Activated CD4-positive, alpha-beta T cell treated with anti-CD3 and anti-CD28 coated beads, Interleukin-2, amount 50 U/mL, for 1 hour (primary cell): Measurements from ENCODE around the gene FNBP1L.

ENCODE experiments used
- DNase-seq: peaks from one replicate; pipeline ENCODE4 v3.0.0-alpha.2; 2020

The FNBP1L gene

GRCh38 chr1:93447481-93448291, at the start of gene FNBP1L:
TSS of gene FNBP1L (plus strand) at chr1:93448118. CDS start at chr1:93448282, 164 bp downstream.
- peak; percentile 51 for DNase-seq

GRCh38 chr1:93399781-93400180, 48.1 kb upstream of the FNBP1L start:
- no peak for DNase-seq

GRCh38 chr1:93408203-93408602, 39.7 kb upstream of the FNBP1L start:
- no peak for DNase-seq

- no peak for DNase-seq
Measured at GRCh38 chr1:93411000-93411399, 36.9 kb upstream of the FNBP1L start.

- DNase-seq: no peak
Measured at GRCh38 chr1:93414749-93415148, 33.2 kb upstream of the FNBP1L start.

- no peak for DNase-seq
Measured at GRCh38 chr1:93415296-93415695, 32.6 kb upstream of the FNBP1L start.

GRCh38 chr1:93416183-93416582, 31.7 kb upstream of the FNBP1L start:
- no peak for DNase-seq

- DNase-seq: no peak
Measured at GRCh38 chr1:93419344-93419743, 28.6 kb upstream of the FNBP1L start.

- no peak for DNase-seq
Measured at GRCh38 chr1:93420400-93420799, 27.5 kb upstream of the FNBP1L start.

GRCh38 chr1:93426181-93426580, 21.7 kb upstream of the FNBP1L start:
- DNase-seq: no peak

GRCh38 chr1:93427656-93428055, 20.3 kb upstream of the FNBP1L start:
- DNase-seq: no peak

- DNase-seq: no peak
Measured at GRCh38 chr1:93433407-93433961, 14.4 kb upstream of the FNBP1L start.

- no peak for DNase-seq
Measured at GRCh38 chr1:93434088-93434487, 13.8 kb upstream of the FNBP1L start.

GRCh38 chr1:93434987-93435386, 12.9 kb upstream of the FNBP1L start:
- DNase-seq: no peak

GRCh38 chr1:93435443-93435842, 12.5 kb upstream of the FNBP1L start:
- no peak for DNase-seq

GRCh38 chr1:93436496-93436895, 11.4 kb upstream of the FNBP1L start:
- no peak for DNase-seq

- no peak for DNase-seq
Measured at GRCh38 chr1:93437976-93438605, 9.8 kb upstream of the FNBP1L start.

GRCh38 chr1:93438716-93439115, 9.2 kb upstream of the FNBP1L start:
- no peak for DNase-seq

- no peak for DNase-seq
Measured at GRCh38 chr1:93440272-93440671, 7.6 kb upstream of the FNBP1L start.

GRCh38 chr1:93440706-93441105, 7.2 kb upstream of the FNBP1L start:
- no peak for DNase-seq

- DNase-seq: no peak
Measured at GRCh38 chr1:93441589-93441988, 6.3 kb upstream of the FNBP1L start.

- DNase-seq: no peak
Measured at GRCh38 chr1:93442008-93442666, 5.8 kb upstream of the FNBP1L start.

- no peak for DNase-seq
Measured at GRCh38 chr1:93442741-93443140, 5.2 kb upstream of the FNBP1L start.

- DNase-seq: no peak
Measured at GRCh38 chr1:93443454-93443853, 4.5 kb upstream of the FNBP1L start.
